Psoas muscle (tissue), 8 donors: ENCODE measurements around the gene SNAPC4. TPM values are rescaled to one million over a fixed set of nuclear protein-coding genes. Genes with fewer than 3 reads are reported as not detected.

Source experiments
- ATAC-seq, 4 donors: fragments of 200-7000 bp; cut with Tn5 transposase; one replicate each; pipeline ENCODE4 v1.9.1; 2020; ENCODE audit warnings: moderate library complexity in 3 of 4, mild to moderate bottlenecking in 2 of 4
- DNase-seq, 2 donors: peaks; one replicate each; pipeline ENCODE4 v3.0.0-alpha.2; 2020
- H3K27ac ChIP-seq: fragments of 200-600 bp; one replicate; pipeline ENCODE4 v1.8.0; 2022
- H3K27me3 ChIP-seq, 3 donors: fragments of 200-600 bp in 1 of 3; one replicate each; pipeline versions ENCODE4 v1.6.1 to v1.8.0; 2013 to 2022; ENCODE audit warnings: low read length in 2 of 3, mild to moderate bottlenecking in 2 of 3, moderate library complexity in 1 of 3; ENCODE audit not compliant: insufficient read depth in 3 of 3
- H3K36me3 ChIP-seq, 2 donors: fragments of 200-600 bp in 1 of 2; one replicate each; pipeline versions ENCODE4 v1.6.1 to v1.8.0; 2013 to 2022; ENCODE audit warnings: low read depth in 1 of 2, mild to moderate bottlenecking in 1 of 2, moderate library complexity in 1 of 2; ENCODE audit not compliant: insufficient read depth in 1 of 2
- H3K4me1 ChIP-seq: fragments of 200-600 bp; one replicate; pipeline ENCODE4 v1.8.0; 2022
- H3K4me3 ChIP-seq: fragments of 200-600 bp; one replicate; pipeline ENCODE4 v1.8.0; 2022; ENCODE audit warnings: mild to moderate bottlenecking
- H3K9me3 ChIP-seq: fragments of 200-600 bp; one replicate; pipeline ENCODE4 v1.8.0; 2022
- WGBS, 3 donors: extraction: QIAGEN DNeasy Blood & Tissue Kit; methylation state at CpG; one replicate each; pipeline versions ENCODE4 v1.1.6 to v1.1.7; 2013; 5-methylcytosine and 5-hydroxymethylcytosine counted together
- intact Hi-C, 2 donors: fragments of 100-400 bp; cut with DNase I; formaldehyde crosslinking; loops; one replicate each; pipeline versions ENCODE4 v1.11.0 to v1.14.2; 2022
- polyA plus RNA-seq, 3 donors: library from polyadenylated mRNA; stranded (reverse); fragments of 200-250 nt; gene quantifications; one replicate each; pipeline ENCODE4 v1.2.3, GENCODE V29; 2013
- total RNA-seq, 4 donors: library from RNA; stranded (reverse); fragmentation: NEBNext Ultra II Directional in 2 of 4; extraction: Animal tissue kit (Norgen Biotek cat#: 25700) in 2 of 4; gene quantifications; one replicate each; pipeline versions ENCODE4 v1.2.1 to v1.2.4, GENCODE V29; 2021 to 2023
- TF ChIP-seq, protein P1 (sequence below): fragments of 200-600 bp; IDR thresholded peaks from one replicate; pipeline ENCODE4 v1.8.0; 2022; ENCODE audit warnings: antibody characterized with exemption
- donor health status: healthy with polysubstance abuse.
- donor health status: DM: no; HTN: no; CAD: no; lungs with moderate emphysema.
- donor health status: Bipolar disorder and iron deficiency.
- donor health status: healthy.
- donor health status: DM: yes; HTN: yes; CAD: no.
- donor health status: DM: no; HTN: no; CAD: no.
- donor health status: DM: no; HTN: no; CAD: no.
- donor health status: DM: yes; HTN: yes; CAD: no.

The SNAPC4 gene
- total and polyA plus RNA-seq, 7 donors, result 3.1 to 6.5 (median 4.6) TPM

DNA sequence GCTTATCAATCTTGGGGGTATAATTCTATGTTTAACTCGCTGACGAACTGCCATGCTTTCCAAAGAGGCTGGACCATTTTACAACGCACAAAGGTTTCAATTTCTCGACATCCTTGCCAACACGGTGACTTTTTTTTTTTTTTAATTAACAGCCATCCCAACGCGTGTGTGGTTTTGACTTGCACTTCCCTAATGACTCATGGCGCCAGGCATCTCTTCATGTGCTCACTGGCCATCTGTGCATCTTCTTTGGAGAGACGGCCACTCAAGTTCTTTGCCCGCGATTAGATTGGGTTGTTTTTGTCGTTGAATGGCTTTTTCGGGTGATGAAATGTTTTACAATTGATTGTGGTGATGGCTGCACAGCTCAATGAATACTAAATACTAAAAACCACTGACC lies 14.0 kb downstream of the SNAPC4 start:
- intact Hi-C loops, result no loop called here
- Histone ChIP-seq H3K27me3 (no peaks in the 10 kb centered on the region), H3K27ac (no peak overlapping the region), H3K9me3 (no peaks in the 10 kb centered on the region), H3K36me3 (peaks cover 11 to 91% of the 10 kb centered on the region in 2 donors), H3K4me3 (no peak overlapping the region), H3K4me1 (no peaks in the 10 kb centered on the region)
- DNase-seq (no peak), ATAC-seq (no peak)
- 89 to 94% (median 90%) methylated on average over 13 of the region's 13 CpGs for WGBS, 3 donors
- TF ChIP-seq, protein P1, sequence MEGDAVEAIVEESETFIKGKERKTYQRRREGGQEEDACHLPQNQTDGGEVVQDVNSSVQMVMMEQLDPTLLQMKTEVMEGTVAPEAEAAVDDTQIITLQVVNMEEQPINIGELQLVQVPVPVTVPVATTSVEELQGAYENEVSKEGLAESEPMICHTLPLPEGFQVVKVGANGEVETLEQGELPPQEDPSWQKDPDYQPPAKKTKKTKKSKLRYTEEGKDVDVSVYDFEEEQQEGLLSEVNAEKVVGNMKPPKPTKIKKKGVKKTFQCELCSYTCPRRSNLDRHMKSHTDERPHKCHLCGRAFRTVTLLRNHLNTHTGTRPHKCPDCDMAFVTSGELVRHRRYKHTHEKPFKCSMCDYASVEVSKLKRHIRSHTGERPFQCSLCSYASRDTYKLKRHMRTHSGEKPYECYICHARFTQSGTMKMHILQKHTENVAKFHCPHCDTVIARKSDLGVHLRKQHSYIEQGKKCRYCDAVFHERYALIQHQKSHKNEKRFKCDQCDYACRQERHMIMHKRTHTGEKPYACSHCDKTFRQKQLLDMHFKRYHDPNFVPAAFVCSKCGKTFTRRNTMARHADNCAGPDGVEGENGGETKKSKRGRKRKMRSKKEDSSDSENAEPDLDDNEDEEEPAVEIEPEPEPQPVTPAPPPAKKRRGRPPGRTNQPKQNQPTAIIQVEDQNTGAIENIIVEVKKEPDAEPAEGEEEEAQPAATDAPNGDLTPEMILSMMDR, result no peak

DNA sequence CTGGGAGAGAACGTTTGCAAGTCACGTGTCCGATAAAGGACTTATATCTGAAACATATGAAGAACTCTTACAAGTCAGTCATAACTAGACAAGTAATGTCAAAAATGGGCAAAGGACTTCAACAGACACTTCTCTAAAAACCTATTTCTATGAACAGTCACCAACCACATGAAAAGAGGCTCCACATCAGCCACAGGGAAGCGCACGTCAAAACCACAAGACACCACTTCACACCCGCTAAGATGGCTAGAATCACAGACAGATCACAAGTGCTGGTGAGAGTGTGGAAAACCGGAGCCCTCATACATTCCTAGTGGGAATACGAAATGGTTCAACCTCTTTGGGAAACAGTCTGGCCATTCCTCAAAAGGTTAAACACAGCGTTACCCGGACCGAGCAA lies 15.0 kb downstream of the SNAPC4 start:
- no peaks in the 10 kb centered on the region for H3K27me3 ChIP-seq
- intact Hi-C loops, result no loop called here
- no peak overlapping the region for H3K4me3 ChIP-seq
- TF ChIP-seq, protein P1, result no peak
- H3K4me1 ChIP-seq, result no peaks in the 10 kb centered on the region
- 86 to 92% (median 91%) methylated on average over 11 of the region's 11 CpGs for WGBS, 3 donors
- peaks cover 10 to 95% of the 10 kb centered on the region in 2 donors for H3K36me3 ChIP-seq
- no peaks in the 10 kb centered on the region for H3K9me3 ChIP-seq
- no peak overlapping the region for H3K27ac ChIP-seq
- no peak for DNase-seq
- no peak for ATAC-seq

DNA sequence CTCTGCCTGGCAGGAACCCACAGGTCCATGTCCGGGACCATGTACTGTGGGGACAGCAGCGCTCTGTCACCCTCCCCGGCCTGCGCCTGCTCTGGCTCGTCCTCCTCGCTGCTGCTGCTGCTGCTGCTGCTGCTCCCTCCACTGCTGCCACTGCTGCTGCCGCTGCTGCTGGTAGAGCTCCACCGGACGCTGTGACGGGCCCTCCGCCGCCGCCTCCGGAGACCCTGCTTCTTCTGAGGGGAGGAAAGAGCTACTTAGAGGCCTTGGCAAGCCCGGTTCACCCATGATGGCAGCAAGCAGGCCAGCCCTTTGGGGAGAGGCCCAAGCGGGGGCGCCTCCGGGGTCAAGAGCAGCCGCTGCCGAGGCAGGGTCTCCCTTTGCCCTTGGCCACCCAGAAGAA lies 16.5 kb downstream of the SNAPC4 start:
- Histone ChIP-seq H3K36me3 (peaks cover 8 to 95% of the 10 kb centered on the region in 2 donors), H3K4me1 (no peaks in the 10 kb centered on the region), H3K27me3 (no peaks in the 10 kb centered on the region), H3K9me3 (no peaks in the 10 kb centered on the region), H3K4me3 (no peak overlapping the region), H3K27ac (no peak overlapping the region)
- 94 to 96% (median 95%) methylated on average over 19 to 20 of the region's 20 CpGs for WGBS, 3 donors
- DNase-seq, result no peak
- TF ChIP-seq, protein P1, result no peak
- no peak for ATAC-seq
- intact Hi-C loops, result no loop called here

DNA sequence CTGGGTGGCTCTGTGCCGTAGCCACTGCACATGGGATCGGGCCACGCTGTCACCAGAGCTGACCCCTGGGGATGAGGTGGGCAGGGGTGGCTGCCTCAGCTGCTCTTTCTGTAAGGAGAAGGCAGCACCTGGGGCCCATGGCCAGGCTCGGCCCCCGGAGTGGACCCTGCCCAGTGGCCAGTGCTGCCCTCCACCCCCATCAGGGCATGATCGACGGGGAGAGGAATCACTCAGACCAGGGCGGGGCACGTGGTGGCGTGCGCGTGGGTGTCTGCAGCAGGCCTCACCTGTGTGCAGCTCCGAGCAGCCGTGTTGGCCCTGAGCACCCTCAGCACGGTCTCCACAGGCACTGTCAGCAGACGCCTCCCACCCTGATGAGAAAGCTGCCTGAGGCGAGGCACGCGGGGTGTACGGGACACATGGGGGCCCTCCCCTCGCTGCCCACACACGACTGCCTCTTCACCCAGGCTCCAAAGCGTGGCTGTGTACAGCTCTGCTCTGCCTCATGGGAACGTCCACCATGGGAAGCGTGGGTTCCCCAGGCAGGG lies 17.9 kb downstream of the SNAPC4 start:
- peaks cover 8 to 85% of the 10 kb centered on the region in 2 donors for H3K36me3 ChIP-seq
- intact Hi-C loops, result no loop called here
- H3K4me1 ChIP-seq, result no peaks in the 10 kb centered on the region
- TF ChIP-seq, protein P1, result no peak
- no peaks in the 10 kb centered on the region for H3K27me3 ChIP-seq
- H3K27ac ChIP-seq, result no peak overlapping the region
- WGBS, 3 donors, result 91 to 97% (median 92%) methylated on average over 23 to 25 of the region's 25 CpGs
- no peaks in the 10 kb centered on the region for H3K9me3 ChIP-seq
- no peak for DNase-seq
- no peak for ATAC-seq
- no peak overlapping the region for H3K4me3 ChIP-seq

DNA sequence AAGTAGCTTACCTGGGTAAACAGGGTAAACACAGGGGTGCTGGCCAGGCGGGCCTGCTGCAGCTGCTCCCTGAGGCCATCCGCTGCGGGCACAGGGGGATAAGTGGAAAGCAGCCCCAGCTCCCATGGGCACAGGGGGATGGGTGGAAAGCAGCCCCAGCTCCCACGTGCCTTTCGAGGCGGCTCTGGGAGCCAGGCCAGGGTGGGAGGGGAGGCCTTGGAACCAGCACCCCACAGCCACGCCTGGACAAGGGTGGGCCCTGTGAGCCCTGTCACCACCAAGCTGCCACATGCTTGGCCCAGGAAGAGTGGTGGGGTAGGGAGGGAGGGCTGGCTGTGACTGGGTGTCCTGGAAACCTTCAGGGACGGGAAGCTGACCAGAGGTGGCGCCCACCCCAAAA lies 18.7 kb downstream of the SNAPC4 start:
- Histone ChIP-seq H3K27me3 (no peaks in the 10 kb centered on the region), H3K4me3 (no peak overlapping the region), H3K9me3 (no peaks in the 10 kb centered on the region), H3K27ac (no peak overlapping the region), H3K4me1 (no peaks in the 10 kb centered on the region), H3K36me3 (peaks cover 8 to 77% of the 10 kb centered on the region in 2 donors)
- no peak for DNase-seq
- TF ChIP-seq, protein P1, result no peak
- ATAC-seq, result no peak
- WGBS, 3 donors, result 80 to 86% (median 85%) methylated on average over 9 of the region's 9 CpGs
- intact Hi-C loops, result no loop called here
